ENCODE data around the gene SHANK2.

The SHANK2 gene

GRCh38 chr11:71252269-71252769 lies at the start of gene SHANK2:
Gene SHANK2 (minus strand): TSS chr11:71252577. CDS start chr11:71147326, 105,251 bp downstream.
- DNase-seq (ENCODE audit: insufficient read length, low spot score) (peak; percentile 29), FAIRE-seq (no peak)

GRCh38 chr11:71301858-71302533 lies 49.6 kb upstream of the SHANK2 start:
- FAIRE-seq (no peak), DNase-seq (ENCODE audit: insufficient read length, low spot score) (no peak)

GRCh38 chr11:71301046-71301857 lies 48.9 kb upstream of the SHANK2 start:
- no peak for DNase-seq (ENCODE audit: insufficient read length, low spot score)
- no peak for FAIRE-seq

- FAIRE-seq (no peak), DNase-seq (ENCODE audit: insufficient read length, low spot score) (no peak)
These were observed 47.8 kb upstream of the SHANK2 start for GRCh38 chr11:71300187-71300586.

GRCh38 chr11:71298761-71299181 lies 46.4 kb upstream of the SHANK2 start:
- FAIRE-seq: no peak
- no peak for DNase-seq (ENCODE audit: insufficient read length, low spot score)

- DNase-seq (ENCODE audit: insufficient read length, low spot score) (no peak), FAIRE-seq (no peak)
These were observed 45.7 kb upstream of the SHANK2 start for GRCh38 chr11:71298016-71298550.

GRCh38 chr11:71294846-71295600 lies 42.6 kb upstream of the SHANK2 start:
- DNase-seq (ENCODE audit: insufficient read length, low spot score): no peak

GRCh38 chr11:71293961-71294782 lies 41.8 kb upstream of the SHANK2 start:
- no peak for FAIRE-seq

More at GRCh38 chr11:71294846-71295600, 42.6 kb upstream of the SHANK2 start:
- no peak for FAIRE-seq

GRCh38 chr11:71286701-71287643 lies 34.6 kb upstream of the SHANK2 start:
- DNase-seq (ENCODE audit: insufficient read length, low spot score): no peak
- FAIRE-seq: no peak

More at GRCh38 chr11:71293961-71294782, 41.8 kb upstream of the SHANK2 start:
- no peak for DNase-seq (ENCODE audit: insufficient read length, low spot score)

GRCh38 chr11:71285111-71285510 lies 32.7 kb upstream of the SHANK2 start:
- FAIRE-seq: no peak
- DNase-seq (ENCODE audit: insufficient read length, low spot score): no peak

GRCh38 chr11:71284525-71285092 lies 32.2 kb upstream of the SHANK2 start:
- DNase-seq (ENCODE audit: insufficient read length, low spot score) (no peak), FAIRE-seq (no peak)

GRCh38 chr11:71283971-71284441 lies 31.6 kb upstream of the SHANK2 start:
- no peak for FAIRE-seq
- DNase-seq (ENCODE audit: insufficient read length, low spot score): no peak

- no peak for DNase-seq (ENCODE audit: insufficient read length, low spot score)
- FAIRE-seq: no peak
These were observed 30.4 kb upstream of the SHANK2 start for GRCh38 chr11:71282581-71283351.

GRCh38 chr11:71281831-71282230 lies 29.5 kb upstream of the SHANK2 start:
- no peak for FAIRE-seq

GRCh38 chr11:71281204-71281603 lies 28.8 kb upstream of the SHANK2 start:
- FAIRE-seq: no peak
- DNase-seq (ENCODE audit: insufficient read length, low spot score): no peak

More at GRCh38 chr11:71281831-71282230, 29.5 kb upstream of the SHANK2 start:
- no peak for DNase-seq (ENCODE audit: insufficient read length, low spot score)

GRCh38 chr11:71279916-71280645 lies 27.7 kb upstream of the SHANK2 start:
- FAIRE-seq (no peak), DNase-seq (ENCODE audit: insufficient read length, low spot score) (no peak)

GRCh38 chr11:71272161-71272560 lies 19.8 kb upstream of the SHANK2 start:
- DNase-seq (ENCODE audit: insufficient read length, low spot score): no peak
- no peak for FAIRE-seq

Data from GM19239 (cell line).